HepG2 (cell line): ENCODE results near the gene KIAA1328. TPM values are rescaled to one million over a fixed set of nuclear protein-coding genes. Genes with fewer than 3 reads are reported as not detected.

Experiments
- ATAC-seq: fragments of 200-7000 bp; cut with Tn5 transposase; 3 replicates; pipeline ENCODE4 v1.9.1; 2020; ENCODE audit warnings: mild to moderate bottlenecking, moderate library complexity
- BruUV-seq: library from RNA; stranded (reverse); fragments of 400-500 nt; replicated peaks from 2 replicates; lab custom pipeline; 2021; lab: Mats Ljungman, UMichigan
- CTCF ChIA-PET: fragments of 300-600 bp; formaldehyde crosslinking; extraction: SDS; loops from one replicate; lab custom pipeline; 2021; ENCODE audit warnings: low total read pairs, inconsistent platforms, low intra/inter-chr PET ratio; lab: Yijun Ruan, JAX
- POLR2A ChIA-PET: fragments of 350-600 bp; sonication (Branson Sonifier 250); formaldehyde crosslinking; loops from one replicate; lab custom pipeline; 2020; ENCODE audit warnings: antibody characterized with exemption, inconsistent platforms; lab: Yijun Ruan, JAX
- DNase-seq: peaks from one replicate; pipeline ENCODE4 v3.0.0-alpha.2; 2015; ENCODE audit warnings: low spot score
- FAIRE-seq: peaks from 3 replicates; lab custom pipeline; 2011; peaks lifted over from hg19 to GRCh38; lab: Jason Lieb, UNC
- H2AFZ ChIP-seq: one replicate; pipeline ENCODE4 v1.6.1; 2011; ENCODE audit warnings: low read length, inconsistent platforms
- H3K27ac ChIP-seq: fragments of 300-600 bp; 3 replicates; pipeline ENCODE4 v1.8.0; 2011; ENCODE audit warnings: mixed run types, mild to moderate bottlenecking, mixed read lengths, low read length, inconsistent platforms; ENCODE audit not compliant: insufficient read depth; ENCODE audit errors: extremely low read length
- H3K27me3 ChIP-seq, 2 experiments: fragments of 200-600 bp in 1 of 2; 2 replicates in 1 of 2; 3 replicates in 1 of 2; pipeline versions ENCODE4 v1.6.0 to v1.8.0; 2011; ENCODE audit warnings: low read length in 2 of 2, mild to moderate bottlenecking in 2 of 2, moderate library complexity in 2 of 2, inconsistent platforms in 1 of 2; ENCODE audit not compliant: insufficient read depth in 2 of 2, control insufficient read depth in 1 of 2
- H3K36me3 ChIP-seq, 2 experiments: fragments of 200-600 bp in 1 of 2; replicated peaks in 1 of 2; 2 replicates in 1 of 2; 3 replicates in 1 of 2; pipeline versions ENCODE4 v1.5.1 to v1.8.0; 2011; ENCODE audit warnings: low read length in 2 of 2, inconsistent platforms in 1 of 2; ENCODE audit not compliant: insufficient read depth in 2 of 2, control insufficient read depth in 1 of 2
- H3K4me1 ChIP-seq: 2 replicates; pipeline ENCODE4 v1.5.1; 2012; ENCODE audit warnings: low read length, inconsistent platforms; ENCODE audit not compliant: insufficient read depth
- H3K4me2 ChIP-seq: 2 replicates; pipeline ENCODE4 v1.6.0; 2011; ENCODE audit warnings: low read depth, low read length, inconsistent platforms
- H3K4me3 ChIP-seq, 3 experiments: fragments of 200-600 bp in 1 of 3; sonication (generic), shearing (Covaris generic) in 1 of 3; replicated peaks in 1 of 3; 2 replicates each; pipeline ENCODE4 v1.5.1; 2011 to 2016; ENCODE audit warnings: low read length in 3 of 3, inconsistent platforms in 2 of 3, low read depth in 2 of 3, mild to moderate bottlenecking in 2 of 3, control low read depth in 1 of 3, mixed read lengths in 1 of 3; ENCODE audit not compliant: insufficient read depth in 1 of 3
- H3K79me2 ChIP-seq: one replicate; pipeline ENCODE4 v1.6.1; 2011; ENCODE audit warnings: low read length, inconsistent platforms; ENCODE audit not compliant: insufficient read depth
- H3K9ac ChIP-seq: 2 replicates; pipeline ENCODE4 v1.6.0; 2011; ENCODE audit warnings: mild to moderate bottlenecking, low read depth, low read length, inconsistent platforms; ENCODE audit not compliant: insufficient read depth
- H3K9me3 ChIP-seq: 2 replicates; pipeline ENCODE4 v1.5.1; 2012; ENCODE audit warnings: mild to moderate bottlenecking, low read length
- H4K20me1 ChIP-seq: 2 replicates; pipeline ENCODE4 v1.6.0; 2011; ENCODE audit warnings: inconsistent platforms, mild to moderate bottlenecking, low read length, moderate library complexity; ENCODE audit not compliant: insufficient read depth
- BORCS8-MEF2B ChIP-seq: sonication (generic); formaldehyde crosslinking; IDR thresholded peaks from 2 replicates; pipeline ENCODE4 v1.8.0; 2022; ENCODE audit warnings: mild to moderate bottlenecking, missing genetic modification reagents
- ETV5 ChIP-seq: IDR thresholded peaks from 2 replicates; pipeline ENCODE4 v1.6.1; 2018; ENCODE audit warnings: missing biosample characterization, missing genetic modification reagents, inconsistent platforms, borderline replicate concordance
- GFI1 ChIP-seq: sonication (generic); formaldehyde crosslinking; IDR thresholded peaks from 2 replicates; pipeline ENCODE4 v1.5.0; 2020; ENCODE audit warnings: missing genetic modification reagents, mild to moderate bottlenecking, borderline replicate concordance
- HMGXB3 ChIP-seq: sonication (generic); formaldehyde crosslinking; IDR thresholded peaks from 2 replicates; pipeline ENCODE4 v1.4.0; 2020; ENCODE audit warnings: missing genetic modification reagents, borderline replicate concordance
- JUN ChIP-seq: sonication (generic); formaldehyde crosslinking; IDR thresholded peaks from 2 replicates; pipeline ENCODE4 v1.4.0; 2020; ENCODE audit warnings: mild to moderate bottlenecking, missing genetic modification reagents
- THAP7 ChIP-seq: sonication (generic); formaldehyde crosslinking; IDR thresholded peaks from 2 replicates; pipeline ENCODE4 v1.8.1; 2023; ENCODE audit warnings: mild to moderate bottlenecking, missing genetic modification reagents
- ZBTB38 ChIP-seq: sonication (generic); formaldehyde crosslinking; IDR thresholded peaks from 2 replicates; pipeline ENCODE4 v1.5.1; 2020; ENCODE audit warnings: mild to moderate bottlenecking, missing genetic modification reagents
- ZMYM2 ChIP-seq: sonication (generic); formaldehyde crosslinking; IDR thresholded peaks from 2 replicates; pipeline ENCODE4 v1.8.0; 2022; ENCODE audit warnings: mild to moderate bottlenecking, missing genetic modification reagents
- ZNF232 ChIP-seq: sonication (generic); formaldehyde crosslinking; IDR thresholded peaks from 2 replicates; pipeline ENCODE4 v1.4.0; 2020; ENCODE audit warnings: missing genetic modification reagents, borderline replicate concordance
- ZNF580 ChIP-seq: IDR thresholded peaks from 2 replicates; pipeline ENCODE4 v1.6.1; 2016; ENCODE audit warnings: low read depth, borderline replicate concordance
- ZNF777 ChIP-seq: sonication (generic); formaldehyde crosslinking; IDR thresholded peaks from 2 replicates; pipeline ENCODE4 v1.4.0; 2020; ENCODE audit warnings: missing genetic modification reagents
- WGBS: methylation state at CpG from one replicate; pipeline ENCODE4 v1.1.6; 2017; ENCODE audit warnings: low lambda C conversion rate; 5-methylcytosine and 5-hydroxymethylcytosine counted together
- in situ Hi-C: cut with HindIII; loops from 2 replicates; pipeline ENCODE4 v1.10.0; 2017; ENCODE audit warnings: low pct_unique_long_range_greater_than_20kb; ENCODE audit not compliant: extremely low pct_ligation_motif_present
- intact Hi-C: fragments of 100-400 bp; cut with micrococcal nuclease; formaldehyde crosslinking; loops from one replicate; pipeline ENCODE4 v1.10.0; 2022; ENCODE audit not compliant: unreplicated experiment
- polyA plus RNA-seq, 8 experiments: library from polyadenylated mRNA; depleted of rRNA in 3 of 8; stranded (reverse) in 7 of 8; unstranded in 1 of 8; fragments of >200 nt; fragmentation: Illumina TruSeq in 4 of 8; extraction: Trizol in 4 of 8; gene quantifications; 2 replicates each; pipeline versions ENCODE4 v1.2.1 to v1.2.3, GENCODE V29; 2011 to 2016; ENCODE audit warnings: low read depth in 4 of 8, missing spikeins in 1 of 8, mixed read lengths in 1 of 8; ENCODE audit not compliant: insufficient read depth in 1 of 8
- total RNA-seq, 5 experiments: library from RNA; depleted of rRNA; stranded (reverse); fragments of >200 nt; fragmentation: Illumina TruSeq; extraction: Trizol; gene quantifications; 2 replicates each; pipeline ENCODE4 v1.2.3, GENCODE V29; 2016; ENCODE audit warnings: low read depth in 1 of 5
- TF ChIP-seq, protein P1 (sequence below): sonication (generic); formaldehyde crosslinking; IDR thresholded peaks from 2 replicates; pipeline ENCODE4 v1.5.1; 2020; ENCODE audit warnings: mild to moderate bottlenecking, missing genetic modification reagents, borderline replicate concordance
- TF ChIP-seq, protein P2 (sequence below): IDR thresholded peaks from 2 replicates; pipeline ENCODE4 v1.6.1; 2016

Gene KIAA1328
- total and polyA plus RNA-seq, 2 of the 13 experiments (the other 11 are each of a cell fraction or from before 2014, with no cell fraction given), result 4.1 to 6.0 TPM

- TF ChIP-seq JUN (CRISPR knock-in tag), result no peak
These were observed 734 bp upstream of the KIAA1328 start (continued) for GRCh38 chr18:36828157-36828629.

DNA sequence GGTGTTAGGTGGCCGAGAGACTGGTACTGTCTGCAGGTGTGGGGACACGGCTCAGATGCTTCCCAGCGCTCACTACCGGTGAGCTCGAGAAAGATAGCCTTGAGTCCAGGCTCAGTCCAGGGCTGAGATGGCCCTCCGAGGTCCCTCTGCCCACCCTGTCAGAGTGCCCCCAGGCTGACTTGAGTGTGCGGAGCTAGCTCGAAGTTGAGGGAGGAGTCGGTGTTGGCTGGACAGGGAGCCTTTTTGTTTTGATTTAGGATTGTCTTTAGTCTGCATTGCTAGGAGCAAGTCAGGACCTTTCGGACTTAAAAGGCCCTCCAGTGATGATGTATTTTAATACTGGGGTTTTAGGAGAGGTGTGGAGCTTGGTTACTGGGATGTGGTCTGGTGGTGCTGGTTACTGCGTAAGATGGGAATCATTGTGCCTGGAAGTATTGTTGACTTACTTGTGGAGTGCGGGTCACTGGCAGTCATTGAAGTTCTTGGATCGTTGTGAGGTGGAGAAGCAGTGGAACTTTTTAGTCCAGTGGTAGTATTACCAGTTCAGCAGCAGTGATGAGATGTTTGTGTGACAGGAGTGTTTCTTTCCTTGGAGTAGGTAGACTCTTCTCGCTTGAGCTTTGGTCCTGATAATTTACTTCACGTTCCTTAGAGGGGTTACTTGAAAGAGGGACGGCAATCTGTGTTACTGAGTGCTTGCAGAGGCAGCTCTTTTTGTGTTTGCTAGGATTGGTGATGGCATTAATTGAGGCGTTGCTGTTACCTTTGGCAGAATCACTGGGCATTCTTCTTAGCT lies 633 bp downstream of the KIAA1328 start:
- ChIA-PET POLR2A (interaction anchor here (0.6 kb wide), 1 partner anchor 698 kb away, joined by 3 read pairs; no protein-coding TSS in a partner anchor), CTCF (no interaction called here)
- Histone ChIP-seq H3K27me3 (no peaks in the 10 kb centered on the region; a peak in 1 of 5 replicates), H3K4me3 (peak overlapping the region; percentile 94 to 99 (median 94)), H3K79me2 (peaks cover 13% of the 10 kb centered on the region), H4K20me1 (no peaks in the 10 kb centered on the region), H3K9ac (peak overlapping the region; percentile 85), H3K4me2 (peak overlapping the region; percentile 84), H2AFZ (peak overlapping the region; percentile 89), H3K4me1 (peaks cover 43% of the 10 kb centered on the region), H3K36me3 (no peaks in the 10 kb centered on the region), H3K9me3 (no peaks in the 10 kb centered on the region), H3K27ac (peak overlapping the region; percentile 73)
- intact Hi-C loops (no loop called here), in situ Hi-C loops (no loop called here)
- peak; percentile 25 for DNase-seq
- FAIRE-seq, result no peak
- WGBS, result 2% methylated on average over 9 of the region's 17 CpGs
- BruUV-seq, result no TSS peak
- peak; percentile 14 for ATAC-seq
- TF ChIP-seq BORCS8-MEF2B (CRISPR knock-in tag) (0 out of 2 replicates have a peak, but pooled peaks have one; percentile 1), THAP7 (CRISPR knock-in tag) (0 out of 2 replicates have a peak, but pooled peaks have one; percentile 29), GFI1 (0 out of 2 replicates have a peak, but pooled peaks have one; percentile 7), ZMYM2 (CRISPR knock-in tag) (peak; percentile 5; the same call in 1 of the 2 replicates), ZNF580 (CRISPR knock-in tag) (peak; percentile 50; the same call in 1 of the 2 replicates), ZBTB38 (0 out of 2 replicates have a peak, but pooled peaks have one; percentile 6), HMGXB3 (CRISPR knock-in tag) (no peak), ZNF777 (CRISPR knock-in tag) (peak; percentile 62), ZNF232 (CRISPR knock-in tag) (peak; percentile 40; the same call in 1 of the 2 replicates), ETV5 (CRISPR knock-in tag) (no peak)
- TF ChIP-seq, protein P1, sequence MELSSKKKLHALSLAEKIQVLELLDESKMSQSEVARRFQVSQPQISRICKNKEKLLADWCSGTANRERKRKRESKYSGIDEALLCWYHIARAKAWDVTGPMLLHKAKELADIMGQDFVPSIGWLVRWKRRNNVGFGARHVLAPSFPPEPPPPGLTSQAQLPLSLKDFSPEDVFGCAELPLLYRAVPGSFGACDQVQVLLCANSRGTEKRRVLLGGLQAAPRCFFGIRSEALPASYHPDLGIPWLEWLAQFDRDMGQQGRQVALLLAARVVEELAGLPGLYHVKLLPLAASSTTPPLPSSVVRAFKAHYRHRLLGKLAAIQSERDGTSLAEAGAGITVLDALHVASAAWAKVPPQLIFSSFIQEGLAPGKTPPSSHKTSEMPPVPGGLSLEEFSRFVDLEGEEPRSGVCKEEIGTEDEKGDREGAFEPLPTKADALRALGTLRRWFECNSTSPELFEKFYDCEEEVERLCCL (CRISPR knock-in tag), result 0 out of 2 replicates have a peak, but pooled peaks have one; percentile 17
- TF ChIP-seq, protein P2, sequence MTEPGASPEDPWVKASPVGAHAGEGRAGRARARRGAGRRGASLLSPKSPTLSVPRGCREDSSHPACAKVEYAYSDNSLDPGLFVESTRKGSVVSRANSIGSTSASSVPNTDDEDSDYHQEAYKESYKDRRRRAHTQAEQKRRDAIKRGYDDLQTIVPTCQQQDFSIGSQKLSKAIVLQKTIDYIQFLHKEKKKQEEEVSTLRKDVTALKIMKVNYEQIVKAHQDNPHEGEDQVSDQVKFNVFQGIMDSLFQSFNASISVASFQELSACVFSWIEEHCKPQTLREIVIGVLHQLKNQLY, result no peak
